Activated CD4-positive, alpha-beta T cell treated with anti-CD3 and anti-CD28 coated beads for 48 hours (primary cell): ENCODE results near the gene OR52D1.

Source experiments
- DNase-seq: peaks from one replicate; pipeline ENCODE4 v3.0.0-alpha.2; 2020

The OR52D1 gene

GRCh38 chr11:5514841-5515240 is 26.4 kb downstream of the OR52D1 start:
- no peak for DNase-seq

- DNase-seq = no peak
Measured at GRCh38 chr11:5516599-5516998, 28.1 kb downstream of the OR52D1 start, which contains the start of gene UBQLNL. Gene UBQLNL (minus strand): TSS chr11:5516699. CDS start chr11:5516441, 258 bp downstream.

- no peak for DNase-seq
Measured at GRCh38 chr11:5521540-5521939, 33.1 kb downstream of the OR52D1 start.

- DNase-seq = no peak
Measured at GRCh38 chr11:5522308-5522707, 33.8 kb downstream of the OR52D1 start.

GRCh38 chr11:5524756-5525155 is 36.3 kb downstream of the OR52D1 start:
- DNase-seq = no peak

- DNase-seq = no peak
Measured at GRCh38 chr11:5527716-5528115, 39.2 kb downstream of the OR52D1 start.

GRCh38 chr11:5528495-5528894 is 40.0 kb downstream of the OR52D1 start:
- DNase-seq = no peak

GRCh38 chr11:5531053-5531831 is 42.8 kb downstream of the OR52D1 start:
- no peak for DNase-seq

GRCh38 chr11:5534046-5534445 is 45.6 kb downstream of the OR52D1 start:
- DNase-seq = no peak

- no peak for DNase-seq
Measured at GRCh38 chr11:5536482-5536881, 48.0 kb downstream of the OR52D1 start.
